K562 (cell line): ENCODE measurements around the gene PUSL1. TPM values are rescaled to one million over a fixed set of nuclear protein-coding genes. Genes with fewer than 3 reads are reported as not detected.
A peak's percentile ranks its signal among the peaks of the same experiment; 100 is the strongest.

ENCODE experiments used
- ATF7 ChIP-seq: fragments of 450-650 bp; IDR thresholded peaks from 2 replicates; pipeline ENCODE4 v1.7.1; 2014; ENCODE audit warnings: mild to moderate bottlenecking, moderate library complexity
- BRF1 ChIP-seq: IDR thresholded peaks from 3 replicates; pipeline ENCODE4 v1.6.1; 2011; ENCODE audit warnings: borderline replicate concordance, mild to moderate bottlenecking; ENCODE audit not compliant: insufficient read length; ENCODE audit errors: extremely low read depth
- DDX20 ChIP-seq: fragments of 450-650 bp; IDR thresholded peaks from 2 replicates; pipeline ENCODE4 v1.6.1; 2016; ENCODE audit warnings: missing genetic modification characterization, low read depth, mild to moderate bottlenecking, missing compliant biosample characterization, moderate library complexity
- FOXJ2 ChIP-seq: fragments of 200-800 bp; sonication (Bioruptor generic); IDR thresholded peaks from 2 replicates; pipeline ENCODE4 v1.6.1; 2016; ENCODE audit warnings: missing genetic modification characterization, missing compliant biosample characterization
- GABPB1 ChIP-seq: sonication (generic); formaldehyde crosslinking; IDR thresholded peaks from 2 replicates; pipeline ENCODE4 v1.8.0; 2022; ENCODE audit warnings: mild to moderate bottlenecking, missing genetic modification reagents
- GTF2A2 ChIP-seq: IDR thresholded peaks from 2 replicates; pipeline ENCODE4 v1.6.1; 2016; ENCODE audit warnings: mild to moderate bottlenecking, missing genetic modification characterization, missing compliant biosample characterization
- KLF13 ChIP-seq: fragments of 450-650 bp; IDR thresholded peaks from 2 replicates; pipeline ENCODE4 v1.6.1; 2016; ENCODE audit warnings: missing genetic modification characterization, low read depth, mild to moderate bottlenecking, missing compliant biosample characterization, moderate library complexity, borderline replicate concordance
- MAZ ChIP-seq, 2 experiments: fragments of 450-650 bp in 1 of 2; sonication (generic) in 1 of 2; formaldehyde crosslinking; IDR thresholded peaks in 1 of 2; conservative IDR thresholded peaks in 1 of 2; 2 replicates each; pipeline versions ENCODE4 v1.4.0 to v1.5.0; 2020; ENCODE audit warnings: mild to moderate bottlenecking in 1 of 2, missing genetic modification reagents in 1 of 2
- MEF2A ChIP-seq: IDR thresholded peaks from 2 replicates; pipeline ENCODE4 v1.6.1; 2011; ENCODE audit warnings: low read depth, mild to moderate bottlenecking, low read length, moderate library complexity; ENCODE audit not compliant: control insufficient read depth
- MLX ChIP-seq, 2 experiments: fragments of 450-650 bp in 1 of 2; sonication (generic) in 1 of 2; formaldehyde crosslinking; conservative IDR thresholded peaks; 2 replicates each; pipeline versions ENCODE4 v1.4.0 to v1.8.1; 2020 to 2022; ENCODE audit warnings: mild to moderate bottlenecking in 1 of 2, missing genetic modification reagents in 1 of 2
- NONO ChIP-seq, 2 experiments: fragments of 200-400 bp in 1 of 2; fragments of 450-650 bp in 1 of 2; formaldehyde crosslinking in 1 of 2; IDR thresholded peaks; 2 replicates each; pipeline ENCODE4 v1.6.1; 2017; ENCODE audit warnings: low read depth in 2 of 2, mild to moderate bottlenecking in 2 of 2, moderate library complexity in 2 of 2, low read length in 1 of 2
- RB1 ChIP-seq: fragments of 450-650 bp; IDR thresholded peaks from 2 replicates; pipeline ENCODE4 v1.6.1; 2017; ENCODE audit warnings: low read depth, mild to moderate bottlenecking
- RBM17 ChIP-seq: fragments of 200-400 bp; formaldehyde crosslinking; IDR thresholded peaks from 2 replicates; pipeline ENCODE4 v1.6.1; 2017; ENCODE audit warnings: low read depth, mild to moderate bottlenecking, low read length, borderline replicate concordance
- RFX7 ChIP-seq: fragments of 250-450 bp; sonication (Bioruptor Pico); IDR thresholded peaks from 2 replicates; pipeline ENCODE4 v1.5.1; 2021; ENCODE audit warnings: mild to moderate bottlenecking
- SAP30 ChIP-seq: fragments of 200-600 bp; sonication (generic); IDR thresholded peaks from 2 replicates; pipeline ENCODE4 v1.6.1; 2012; ENCODE audit warnings: borderline replicate concordance, low read depth, mild to moderate bottlenecking, moderate library complexity, low read length, control low read depth, inconsistent platforms; ENCODE audit not compliant: insufficient read depth, poor library complexity, severe bottlenecking
- SMAD4 ChIP-seq: fragments of 250-450 bp; sonication (Bioruptor Pico); conservative IDR thresholded peaks from 2 replicates; pipeline ENCODE4 v1.8.0; 2021; ENCODE audit warnings: inconsistent platforms, mild to moderate bottlenecking, moderate library complexity
- STAT5B ChIP-seq: fragments of 250-450 bp; sonication (Bioruptor Pico); IDR thresholded peaks from 2 replicates; pipeline ENCODE4 v1.8.0; 2021; ENCODE audit warnings: mild to moderate bottlenecking, inconsistent platforms
- TBP ChIP-seq: optimal IDR thresholded peaks from 2 replicates; pipeline ENCODE3; 2011; ENCODE audit warnings: low read depth, low read length, improper control_type of control experiment
- TRIM24 ChIP-seq, 2 experiments: fragments of 450-650 bp; IDR thresholded peaks; 2 replicates each; pipeline ENCODE4 v1.6.1; 2016
- ZBTB1 ChIP-seq: sonication (generic); formaldehyde crosslinking; IDR thresholded peaks from 2 replicates; pipeline ENCODE4 v1.8.1; 2023; ENCODE audit warnings: missing genetic modification reagents, low read depth, mild to moderate bottlenecking, borderline replicate concordance
- ZFX ChIP-seq: sonication (generic); formaldehyde crosslinking; IDR thresholded peaks from 2 replicates; pipeline ENCODE4 v1.8.0; 2022; ENCODE audit warnings: mild to moderate bottlenecking, missing genetic modification reagents, moderate library complexity
- ZNF133 ChIP-seq: fragments of 250-450 bp; sonication (Bioruptor Pico); IDR thresholded peaks from 2 replicates; pipeline ENCODE4 v1.4.0; 2020; ENCODE audit warnings: mild to moderate bottlenecking
- ZNF589 ChIP-seq: fragments of 200-800 bp; sonication (Bioruptor generic); IDR thresholded peaks from 2 replicates; pipeline ENCODE4 v1.6.1; 2016; ENCODE audit warnings: low read depth, missing genetic modification characterization, missing compliant biosample characterization
- ZNF696 ChIP-seq: fragments of 250-450 bp; sonication (Bioruptor Pico); conservative IDR thresholded peaks from 2 replicates; pipeline ENCODE4 v1.4.0; 2020; ENCODE audit warnings: mild to moderate bottlenecking, moderate library complexity
- polyA plus RNA-seq, 8 experiments: library from polyadenylated mRNA; depleted of rRNA in 4 of 8; stranded (reverse) in 5 of 8; unstranded in 3 of 8; fragments of >200 nt; fragmentation: Nextera tagmentation in 2 of 8; fragmentation: Illumina TruSeq in 1 of 8; extraction: Ambion mirVana in 2 of 8; extraction: Trizol in 1 of 8; gene quantifications; 2 replicates each; pipeline versions ENCODE4 v1.2.1 to v1.2.3, GENCODE V29; 2011 to 2014; ENCODE audit warnings: inconsistent platforms in 1 of 8, missing spikeins in 1 of 8
- total RNA-seq, 7 experiments: library from RNA; depleted of rRNA in 6 of 7; stranded (reverse); fragments of >200 nt in 6 of 7; fragmentation: Illumina TruSeq in 2 of 7; extraction: Trizol in 2 of 7; gene quantifications; 2 replicates each; pipeline versions ENCODE4 v1.2.1 to v1.2.3, GENCODE V29; 2011 to 2021; ENCODE audit warnings: low replicate concordance in 1 of 7
- TF ChIP-seq, protein P1 (sequence below): sonication (generic); formaldehyde crosslinking; IDR thresholded peaks from 2 replicates; pipeline ENCODE4 v1.5.0; 2020; ENCODE audit warnings: missing genetic modification reagents
- TF ChIP-seq, protein P2 (sequence below): fragments of 250-450 bp; sonication (Bioruptor Pico); IDR thresholded peaks from 2 replicates; pipeline ENCODE4 v1.5.0; 2020; ENCODE audit warnings: mild to moderate bottlenecking

The PUSL1 gene
- total and polyA plus RNA-seq, 9 of the 15 experiments (the other 6 are each of a cell fraction or from before 2014, with no cell fraction given): 0.62 to 86.9 (median 13.6) TPM

GRCh38 chr1:1324524-1325287, 16.3 kb downstream of the PUSL1 start, which contains the start of the genes CPTP and INTS11 (continued):
- TF ChIP-seq ZFX: peak; percentile 96
- TF ChIP-seq BRF1: no peak
- no peak for TF ChIP-seq DDX20 (tag)
- TF ChIP-seq ATF7: peak; percentile 24; the same call in 1 of the 2 replicates
- TF ChIP-seq SAP30: peak; percentile 77
- no peak for TF ChIP-seq TRIM24 (IDR thresholded peaks at IDR 0.05)
- TF ChIP-seq KLF13 (tag): peak; percentile 86; the same call in 1 of the 2 replicates
- peak; percentile 93 for TF ChIP-seq GABPB1 (CRISPR knock-in tag)
- no peak for TF ChIP-seq FOXJ2 (tag)
- TF ChIP-seq, protein P1, sequence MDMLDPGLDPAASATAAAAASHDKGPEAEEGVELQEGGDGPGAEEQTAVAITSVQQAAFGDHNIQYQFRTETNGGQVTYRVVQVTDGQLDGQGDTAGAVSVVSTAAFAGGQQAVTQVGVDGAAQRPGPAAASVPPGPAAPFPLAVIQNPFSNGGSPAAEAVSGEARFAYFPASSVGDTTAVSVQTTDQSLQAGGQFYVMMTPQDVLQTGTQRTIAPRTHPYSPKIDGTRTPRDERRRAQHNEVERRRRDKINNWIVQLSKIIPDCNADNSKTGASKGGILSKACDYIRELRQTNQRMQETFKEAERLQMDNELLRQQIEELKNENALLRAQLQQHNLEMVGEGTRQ (CRISPR knock-in tag): no peak
- no peak for TF ChIP-seq MEF2A
- TF ChIP-seq ZNF696 (CRISPR knock-in tag): no peak
- TF ChIP-seq RB1: peak; percentile 75
- no peak; a peak in 1 of 4 replicates for TF ChIP-seq NONO (IDR thresholded peaks at IDR 0.05; ENCODE audit: low read depth in 2 of 2, low read length in 1 of 2)
- TF ChIP-seq RFX7 (CRISPR knock-in tag): no peak
- TF ChIP-seq ZNF133 (CRISPR knock-in tag): no peak
- no peak for TF ChIP-seq MLX (CRISPR knock-in tag; conservative IDR thresholded peaks at IDR 0.05)
- no peak for TF ChIP-seq GTF2A2 (tag)
- no peak for TF ChIP-seq STAT5B
- TF ChIP-seq ZBTB1 (CRISPR knock-in tag): 0 out of 2 replicates have a peak, but pooled peaks have one; percentile 20
- TF ChIP-seq ZNF589 (CRISPR knock-in tag): no peak
- TF ChIP-seq TBP: peak; percentile 54
- TF ChIP-seq SMAD4 (CRISPR knock-in tag): 0 out of 2 replicates have a peak, but pooled peaks have one; percentile 15
- TF ChIP-seq MAZ (CRISPR knock-in tag; conservative IDR thresholded peaks at IDR 0.05 in 1 of 2, IDR thresholded peaks at IDR 0.05 in 1 of 2): peak; percentile 7 to 70; a peak in 2 of 4 replicates
- TF ChIP-seq, protein P2, sequence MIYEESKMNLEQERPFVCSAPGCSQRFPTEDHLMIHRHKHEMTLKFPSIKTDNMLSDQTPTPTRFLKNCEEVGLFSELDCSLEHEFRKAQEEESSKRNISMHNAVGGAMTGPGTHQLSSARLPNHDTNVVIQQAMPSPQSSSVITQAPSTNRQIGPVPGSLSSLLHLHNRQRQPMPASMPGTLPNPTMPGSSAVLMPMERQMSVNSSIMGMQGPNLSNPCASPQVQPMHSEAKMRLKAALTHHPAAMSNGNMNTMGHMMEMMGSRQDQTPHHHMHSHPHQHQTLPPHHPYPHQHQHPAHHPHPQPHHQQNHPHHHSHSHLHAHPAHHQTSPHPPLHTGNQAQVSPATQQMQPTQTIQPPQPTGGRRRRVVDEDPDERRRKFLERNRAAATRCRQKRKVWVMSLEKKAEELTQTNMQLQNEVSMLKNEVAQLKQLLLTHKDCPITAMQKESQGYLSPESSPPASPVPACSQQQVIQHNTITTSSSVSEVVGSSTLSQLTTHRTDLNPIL (CRISPR knock-in tag): no peak
- no peak for TF ChIP-seq RBM17
